ENCODE measurements around the gene F7.

The F7 gene

DNA sequence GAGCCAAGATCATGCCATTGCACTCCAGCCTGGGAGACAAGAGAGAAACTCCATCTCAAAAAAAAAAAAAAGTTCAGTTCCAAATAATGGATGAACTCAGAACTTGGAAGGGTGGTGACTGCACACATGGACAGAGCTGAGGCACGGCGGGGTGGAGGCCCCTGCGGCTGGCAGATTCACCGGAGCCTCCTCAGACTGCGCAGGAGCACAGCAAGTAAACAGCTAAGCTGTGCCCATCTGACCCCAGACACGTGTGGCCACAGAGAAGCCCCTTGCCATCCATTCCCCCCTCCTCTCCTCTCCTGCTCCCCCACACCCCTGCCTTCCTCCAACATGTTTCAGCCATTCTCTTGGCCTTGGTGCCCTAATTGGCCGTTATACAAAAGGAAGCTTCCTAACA lies 37.3 kb downstream of the F7 start:
- no peak overlapping the region for H3K27ac ChIP-seq (ENCODE audit: low read depth, low read length)
- no peaks in the 10 kb centered on the region for H3K9me2 ChIP-seq (replicated peaks; ENCODE audit: insufficient read depth, low read length)
- no peaks in the 10 kb centered on the region for H3K9me3 ChIP-seq (ENCODE audit: insufficient read depth, low read length)
- H3K36me3 ChIP-seq (ENCODE audit: low read length), result no peaks in the 10 kb centered on the region
- H3K9ac ChIP-seq (ENCODE audit: low read length), result no peak overlapping the region
- TF ChIP-seq EZH2phosphoT487 (conservative IDR thresholded peaks at IDR 0.05; ENCODE audit: low read length) (no peak), CTCF (IDR thresholded peaks at IDR 0.05; ENCODE audit: insufficient read depth, low read length, poor library complexity, severe bottlenecking) (no peak)
- H4K20me1 ChIP-seq (ENCODE audit: low read depth, low read length), result no peaks in the 10 kb centered on the region
- H3K79me2 ChIP-seq (ENCODE audit: insufficient read depth, low read length), result no peaks in the 10 kb centered on the region
- no peaks in the 10 kb centered on the region for H3K27me3 ChIP-seq (ENCODE audit: low read length)
- H3F3A ChIP-seq (ENCODE audit: insufficient read depth), result no peaks in the 10 kb centered on the region
- H3K4me2 ChIP-seq (ENCODE audit: low read depth, low read length, poor library complexity, severe bottlenecking), result no peak overlapping the region
- H2AFZ ChIP-seq (ENCODE audit: low read depth, low read length, severe bottlenecking), result no peak overlapping the region
- H3K4me3 ChIP-seq (ENCODE audit: insufficient read depth, low read length, poor library complexity, severe bottlenecking), result no peak overlapping the region

DNA sequence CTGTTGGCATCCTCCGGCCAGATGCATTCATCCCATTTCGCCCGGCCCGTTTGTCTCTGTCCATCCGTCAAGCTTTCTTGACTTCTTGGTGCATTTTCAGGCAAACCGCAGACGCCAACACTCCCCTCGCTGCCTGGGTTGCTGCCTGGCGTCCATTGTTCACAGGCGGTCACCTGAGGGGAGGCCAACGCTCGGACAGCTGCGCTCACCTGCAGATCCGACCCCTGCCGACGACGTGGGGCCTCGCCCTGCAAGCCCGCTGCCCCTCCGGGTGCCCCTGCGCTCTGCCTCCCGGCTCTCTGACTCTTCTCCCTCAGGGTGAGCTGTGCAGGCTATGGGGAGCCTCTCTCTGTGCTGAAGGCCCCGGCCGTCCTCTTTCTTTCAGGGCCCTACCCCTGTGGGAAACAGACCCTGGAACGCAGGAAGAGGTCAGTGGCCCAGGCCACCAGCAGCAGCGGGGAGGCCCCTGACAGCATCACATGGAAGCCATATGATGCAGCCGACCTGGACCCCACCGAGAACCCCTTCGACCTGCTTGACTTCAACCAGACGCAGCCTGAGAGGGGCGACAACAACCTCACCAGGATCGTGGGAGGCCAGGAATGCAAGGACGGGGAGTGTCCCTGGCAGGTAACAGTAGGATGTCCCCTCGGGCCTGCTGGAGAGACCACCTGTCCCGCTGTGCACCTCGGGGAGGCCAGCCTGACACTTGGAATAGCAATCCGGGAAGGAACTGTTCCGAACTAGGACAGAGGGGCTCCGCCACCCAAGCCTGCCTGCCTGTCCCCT lies 38.1 kb downstream of the F7 start:
- no peaks in the 10 kb centered on the region for H3K9me2 ChIP-seq (replicated peaks; ENCODE audit: insufficient read depth, low read length)
- no peak overlapping the region for H3K4me2 ChIP-seq (ENCODE audit: low read depth, low read length, poor library complexity, severe bottlenecking)
- H3K27me3 ChIP-seq (ENCODE audit: low read length), result no peaks in the 10 kb centered on the region
- no peak overlapping the region for H2AFZ ChIP-seq (ENCODE audit: low read depth, low read length, severe bottlenecking)
- no peak overlapping the region for H3K27ac ChIP-seq (ENCODE audit: low read depth, low read length)
- H3K79me2 ChIP-seq (ENCODE audit: insufficient read depth, low read length), result no peaks in the 10 kb centered on the region
- TF ChIP-seq CTCF (IDR thresholded peaks at IDR 0.05; ENCODE audit: insufficient read depth, low read length, poor library complexity, severe bottlenecking) (no peak), EZH2phosphoT487 (conservative IDR thresholded peaks at IDR 0.05; ENCODE audit: low read length) (no peak)
- H3K4me3 ChIP-seq (ENCODE audit: insufficient read depth, low read length, poor library complexity, severe bottlenecking), result no peak overlapping the region
- no peaks in the 10 kb centered on the region for H3K36me3 ChIP-seq (ENCODE audit: low read length)
- H3F3A ChIP-seq (ENCODE audit: insufficient read depth), result no peaks in the 10 kb centered on the region
- no peaks in the 10 kb centered on the region for H4K20me1 ChIP-seq (ENCODE audit: low read depth, low read length)
- no peak overlapping the region for H3K9ac ChIP-seq (ENCODE audit: low read length)
- no peaks in the 10 kb centered on the region for H3K9me3 ChIP-seq (ENCODE audit: insufficient read depth, low read length)

DNA sequence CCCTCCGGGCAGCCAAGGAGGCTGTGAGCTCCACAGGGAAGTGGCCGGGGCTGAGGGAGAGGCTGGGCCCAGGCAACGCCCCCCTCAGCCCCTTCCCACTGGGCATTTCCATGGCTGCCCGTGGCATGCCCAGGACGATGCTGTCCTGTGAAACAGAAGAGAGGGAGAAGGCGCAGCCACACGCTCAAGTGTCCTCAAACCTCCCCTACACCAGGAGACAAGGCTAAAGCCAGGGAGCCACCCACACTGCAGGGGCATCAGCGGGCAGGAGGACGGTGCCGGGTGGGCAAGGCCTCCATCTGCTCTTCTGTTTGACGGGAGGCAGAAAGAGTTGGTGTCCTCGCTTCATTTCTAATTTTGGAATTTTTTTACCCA lies 38.7 kb downstream of the F7 start:
- Histone ChIP-seq H3K27me3 (ENCODE audit: low read length) (no peaks in the 10 kb centered on the region), H4K20me1 (ENCODE audit: low read depth, low read length) (no peaks in the 10 kb centered on the region), H3K36me3 (ENCODE audit: low read length) (no peaks in the 10 kb centered on the region), H3K9me2 (replicated peaks; ENCODE audit: insufficient read depth, low read length) (no peaks in the 10 kb centered on the region), H3K9me3 (ENCODE audit: insufficient read depth, low read length) (no peaks in the 10 kb centered on the region), H3F3A (ENCODE audit: insufficient read depth) (no peaks in the 10 kb centered on the region), H3K9ac (ENCODE audit: low read length) (no peak overlapping the region), H3K4me3 (ENCODE audit: insufficient read depth, low read length, poor library complexity, severe bottlenecking) (no peak overlapping the region), H3K27ac (ENCODE audit: low read depth, low read length) (no peak overlapping the region), H3K79me2 (ENCODE audit: insufficient read depth, low read length) (no peaks in the 10 kb centered on the region), H2AFZ (ENCODE audit: low read depth, low read length, severe bottlenecking) (no peak overlapping the region), H3K4me2 (ENCODE audit: low read depth, low read length, poor library complexity, severe bottlenecking) (no peak overlapping the region)
- TF ChIP-seq CTCF (IDR thresholded peaks at IDR 0.05; ENCODE audit: insufficient read depth, low read length, poor library complexity, severe bottlenecking) (no peak), EZH2phosphoT487 (conservative IDR thresholded peaks at IDR 0.05; ENCODE audit: low read length) (no peak)
